H9 (cell line): ENCODE data around the gene EPHB3. TPM values are rescaled to one million over a fixed set of nuclear protein-coding genes. Genes with fewer than 3 reads are reported as not detected.

ENCODE experiments used
- DNase-seq: peaks from one replicate; pipeline ENCODE4 v3.0.0-alpha.2; 2017
- H2AFZ ChIP-seq: one replicate; pipeline ENCODE4 v1.6.1; 2013; ENCODE audit warnings: mild to moderate bottlenecking, low read length, control low read depth, moderate library complexity
- H2AK5ac ChIP-seq: 2 replicates; pipeline ENCODE4 v1.6.1; 2013; ENCODE audit warnings: low read length, control low read depth, mixed read lengths; ENCODE audit not compliant: insufficient read length
- H2BK120ac ChIP-seq: one replicate; pipeline ENCODE4 v1.6.1; 2013; ENCODE audit warnings: low read depth, mild to moderate bottlenecking, low read length, control low read depth, inconsistent platforms; ENCODE audit not compliant: poor library complexity, severe bottlenecking
- H2BK12ac ChIP-seq: 2 replicates; pipeline ENCODE4 v1.6.1; 2013; ENCODE audit warnings: low read length, control low read depth, mixed read lengths, low read depth; ENCODE audit not compliant: insufficient read length
- H2BK15ac ChIP-seq: 2 replicates; pipeline ENCODE4 v1.6.1; 2013; ENCODE audit warnings: low read depth, low read length, control low read depth
- H2BK20ac ChIP-seq: one replicate; pipeline ENCODE4 v1.6.1; 2013; ENCODE audit warnings: low read depth, mild to moderate bottlenecking, low read length, control low read depth, inconsistent platforms; ENCODE audit not compliant: poor library complexity, severe bottlenecking
- H2BK5ac ChIP-seq: 2 replicates; pipeline ENCODE4 v1.6.1; 2013; ENCODE audit warnings: low read length, control low read depth, mixed read lengths; ENCODE audit not compliant: insufficient read length
- H3K14ac ChIP-seq: 2 replicates; pipeline ENCODE4 v1.6.1; 2013; ENCODE audit warnings: low read length, control low read depth; ENCODE audit not compliant: insufficient read depth
- H3K18ac ChIP-seq: 2 replicates; pipeline ENCODE4 v1.6.1; 2013; ENCODE audit warnings: low read depth, mild to moderate bottlenecking, mixed read lengths, low read length, control low read depth; ENCODE audit not compliant: insufficient read length
- H3K23ac ChIP-seq: 2 replicates; pipeline ENCODE4 v1.6.1; 2013; ENCODE audit warnings: low read length, control low read depth, mixed read lengths, low read depth; ENCODE audit not compliant: insufficient read length
- H3K23me2 ChIP-seq: 2 replicates; pipeline ENCODE4 v1.6.1; 2013; ENCODE audit warnings: low read depth, mild to moderate bottlenecking, mixed read lengths, low read length, control low read depth; ENCODE audit not compliant: insufficient read length, poor library complexity, severe bottlenecking
- H3K27ac ChIP-seq: 2 replicates; pipeline ENCODE4 v1.5.1; 2013; ENCODE audit warnings: low read length, control low read depth, mixed read lengths, low read depth; ENCODE audit not compliant: insufficient read length
- H3K27me3 ChIP-seq: 2 replicates; pipeline ENCODE4 v1.6.1; 2013; ENCODE audit warnings: low read length, control low read depth, inconsistent platforms; ENCODE audit not compliant: insufficient read depth
- H3K4ac ChIP-seq: 2 replicates; pipeline ENCODE4 v1.6.1; 2013; ENCODE audit warnings: low read depth, mild to moderate bottlenecking, control low read depth, inconsistent platforms, low read length, moderate library complexity
- H3K4me1 ChIP-seq: 2 replicates; pipeline ENCODE4 v1.6.1; 2013; ENCODE audit warnings: low read length, control low read depth, inconsistent platforms; ENCODE audit not compliant: insufficient read depth
- H3K4me2 ChIP-seq: 2 replicates; pipeline ENCODE4 v1.6.1; 2013; ENCODE audit warnings: low read length, control low read depth, mixed read lengths; ENCODE audit not compliant: insufficient read length, insufficient read depth
- H3K56ac ChIP-seq: 2 replicates; pipeline ENCODE4 v1.6.1; 2013; ENCODE audit warnings: low read depth, mild to moderate bottlenecking, mixed read lengths, low read length, control low read depth; ENCODE audit not compliant: insufficient read length
- H3K79me1 ChIP-seq: 2 replicates; pipeline ENCODE4 v1.6.1; 2013; ENCODE audit warnings: low read depth, mild to moderate bottlenecking, moderate library complexity, low read length, control low read depth, inconsistent platforms; ENCODE audit not compliant: insufficient read depth, poor library complexity, severe bottlenecking
- H3K79me2 ChIP-seq: 2 replicates; pipeline ENCODE4 v1.6.1; 2013; ENCODE audit warnings: low read length, control low read depth, inconsistent platforms; ENCODE audit not compliant: insufficient read depth
- H3K9ac ChIP-seq: 2 replicates; pipeline ENCODE4 v1.6.1; 2013; ENCODE audit warnings: low read length, control low read depth, mixed read lengths; ENCODE audit not compliant: insufficient read length; ENCODE audit errors: extremely low read depth
- H3K9me3 ChIP-seq: one replicate; pipeline ENCODE4 v1.6.1; 2013; ENCODE audit warnings: low read depth, low read length, inconsistent platforms; ENCODE audit not compliant: control insufficient read depth
- H3T11ph ChIP-seq: one replicate; pipeline ENCODE4 v1.6.1; 2013; ENCODE audit warnings: mild to moderate bottlenecking, low read length, control low read depth, inconsistent platforms
- H4K20me1 ChIP-seq: one replicate; pipeline ENCODE4 v1.6.1; 2013; ENCODE audit not compliant: control insufficient read depth, insufficient read length, insufficient read depth
- H4K5ac ChIP-seq: 2 replicates; pipeline ENCODE4 v1.6.1; 2013; ENCODE audit warnings: low read depth, mild to moderate bottlenecking, mixed read lengths, low read length, control low read depth; ENCODE audit not compliant: insufficient read length
- H4K8ac ChIP-seq: replicated peaks from 2 replicates; pipeline ENCODE4 v1.6.1; 2013; ENCODE audit warnings: low read length, control low read depth, mixed read lengths, low read depth; ENCODE audit not compliant: insufficient read length
- H4K91ac ChIP-seq: 2 replicates; pipeline ENCODE4 v1.6.1; 2013; ENCODE audit warnings: low read depth, mild to moderate bottlenecking, moderate library complexity, mixed read lengths, low read length, control low read depth; ENCODE audit not compliant: insufficient read length
- H3K27ac Mint-ChIP-seq, 3 experiments: 2 replicates in 2 of 3; 3 replicates in 1 of 3; pipeline ENCODE4 v1.8.0; 2020 to 2021; ENCODE audit warnings: mixed read lengths in 3 of 3, mild to moderate bottlenecking in 1 of 3, moderate library complexity in 1 of 3
- H3K27me3 Mint-ChIP-seq: 2 replicates; pipeline ENCODE4 v1.8.0; 2021; ENCODE audit warnings: low read depth, mild to moderate bottlenecking, moderate library complexity, mixed read lengths
- H3K36me3 Mint-ChIP-seq, 3 experiments: 2 replicates in 2 of 3; 3 replicates in 1 of 3; pipeline ENCODE4 v1.8.0; 2020 to 2021; ENCODE audit warnings: low read depth in 3 of 3, mixed read lengths in 3 of 3; ENCODE audit not compliant: insufficient read depth in 1 of 3
- H3K4me1 Mint-ChIP-seq, 2 experiments: 2 replicates each; pipeline ENCODE4 v1.8.0; 2020; ENCODE audit warnings: mixed read lengths in 2 of 2
- H3K4me3 Mint-ChIP-seq, 2 experiments: 2 replicates in 1 of 2; 3 replicates in 1 of 2; pipeline ENCODE4 v1.8.0; 2020 to 2021; ENCODE audit warnings: mild to moderate bottlenecking in 2 of 2, mixed read lengths in 2 of 2, moderate library complexity in 1 of 2
- H3K9me3 Mint-ChIP-seq, 2 experiments: 2 replicates in 1 of 2; 3 replicates in 1 of 2; pipeline ENCODE4 v1.8.0; 2020; ENCODE audit warnings: mild to moderate bottlenecking in 2 of 2, mixed read lengths in 2 of 2, moderate library complexity in 1 of 2
- CTCF ChIP-seq: fragments of 200-600 bp; sonication (generic); conservative IDR thresholded peaks from 3 replicates; pipeline ENCODE4 v1.8.0; 2021; ENCODE audit warnings: antibody characterized with exemption, mild to moderate bottlenecking
- WGBS: extraction: QIAGEN DNeasy Blood & Tissue Kit; methylation state at CpG from one replicate; pipeline ENCODE4 v1.1.7; 2013; ENCODE audit warnings: missing lambda C conversion rate, low lambda C conversion rate, mixed read lengths; ENCODE audit not compliant: insufficient read length; ENCODE audit errors: extremely low coverage; 5-methylcytosine and 5-hydroxymethylcytosine counted together
- total RNA-seq: library from RNA; stranded (reverse); gene quantifications from 2 replicates; pipeline ENCODE4 v1.2.1, GENCODE V29; 2021

Gene EPHB3
- total RNA-seq, 1 experiment from 2014 or later = 1.0 TPM

GRCh38 chr3:184546252-184546651 is 15.3 kb upstream of the EPHB3 start:
- Histone ChIP-seq H3K14ac (no peak overlapping the region), H3K79me2 (no peaks in the 10 kb centered on the region), H2BK12ac (no peak overlapping the region), H2AFZ (no peak overlapping the region), H3T11ph (no peak overlapping the region), H3K27me3 (no peaks in the 10 kb centered on the region; the same call in 1 of the 2 replicates), H2AK5ac (no peak overlapping the region), H3K4ac (no peak overlapping the region), H3K56ac (no peak overlapping the region), H4K20me1 (no peaks in the 10 kb centered on the region), H3K79me1 (no peaks in the 10 kb centered on the region), H4K91ac (no peak overlapping the region), H4K5ac (no peak overlapping the region), H3K18ac (no peak overlapping the region), H2BK15ac (no peak overlapping the region), H4K8ac (no peak overlapping the region), H3K9me3 (no peaks in the 10 kb centered on the region), H3K9ac (no peak overlapping the region), H2BK20ac (no peak overlapping the region), H3K27ac (no peak overlapping the region), H3K4me1 (no peaks in the 10 kb centered on the region; the same call in 1 of the 2 replicates), H3K4me2 (no peak overlapping the region), H2BK120ac (no peak overlapping the region), H3K23ac (no peak overlapping the region), H2BK5ac (no peak overlapping the region), H3K23me2 (no peaks in the 10 kb centered on the region)
- no peak overlapping the region for H3K27ac Mint-ChIP-seq
- no peaks in the 10 kb centered on the region; a peak in 1 of 5 replicates for H3K9me3 Mint-ChIP-seq
- peaks cover 41% of the 10 kb centered on the region for H3K27me3 Mint-ChIP-seq
- H3K4me1 Mint-ChIP-seq = peaks cover 20 to 21% of the 10 kb centered on the region in 2 experiments
- no CpG with 5 or more reads among the region's 7 CpGs for WGBS
- TF ChIP-seq CTCF = no peak
- no peaks in the 10 kb centered on the region for H3K36me3 Mint-ChIP-seq
- peak; percentile 16 for DNase-seq
- H3K4me3 Mint-ChIP-seq = no peak overlapping the region
